MM.1S (cell line): ENCODE results near the gene INPP5D.

Experiments used
- CTCF ChIP-seq: fragments of 300-600 bp; sonication (generic); IDR thresholded peaks from 2 replicates; pipeline ENCODE4 v1.5.1; 2016; ENCODE audit warnings: antibody characterized with exemption, low read length, mixed read lengths
- EZH2 ChIP-seq: fragments of 300-600 bp; sonication (generic); optimal IDR thresholded peaks from 2 replicates; pipeline ENCODE3; 2017; ENCODE audit warnings: low read depth, mild to moderate bottlenecking, antibody characterized with exemption, low read length, mixed read lengths
- EZH2phosphoT487 ChIP-seq: fragments of 300-600 bp; sonication (generic); IDR thresholded peaks from 2 replicates; pipeline ENCODE4 v1.6.1; 2018; ENCODE audit warnings: antibody characterized with exemption, low read length

- TF ChIP-seq CTCF (no peak), EZH2phosphoT487 (no peak), EZH2 (no peak)
Observed at GRCh38 chr2:233042549-233042948, 17.6 kb upstream of the INPP5D start.
